Measurements from ENCODE around the gene TAF1D. TPM values are rescaled to one million over a fixed set of nuclear protein-coding genes. Genes with fewer than 3 reads are reported as not detected.

TAF1D gene
- total and polyA plus RNA-seq, 10 of the 15 experiments (the other 5 are each of a cell fraction or from before 2014, with no cell fraction given) = 101 to 314 (median 199) TPM

DNA sequence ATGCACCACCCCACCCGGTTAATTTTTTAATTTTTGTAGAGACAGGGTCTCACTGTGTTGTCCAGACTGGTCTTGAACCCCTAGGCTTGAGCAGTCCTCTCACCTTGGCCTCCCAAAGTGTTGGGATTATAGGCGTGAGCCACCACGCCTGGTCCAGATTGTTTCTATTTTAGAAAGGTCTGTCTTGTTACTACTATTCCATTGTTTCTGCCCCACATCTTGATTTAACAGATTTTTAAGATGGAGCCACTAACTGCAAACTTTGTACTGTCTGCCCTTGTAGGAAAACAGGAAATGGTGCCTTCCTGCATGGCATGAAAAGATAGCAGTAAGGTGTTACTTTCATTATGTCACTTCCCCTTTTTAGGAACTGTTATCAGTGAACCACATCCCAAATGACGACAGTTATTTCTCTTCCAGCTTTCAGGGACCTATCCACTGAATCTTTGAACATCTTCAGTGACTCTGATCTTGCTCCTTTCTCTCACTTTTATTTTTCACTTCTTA is 23.2 kb downstream of the TAF1D start (continued):
- TF ChIP-seq, protein P1, sequence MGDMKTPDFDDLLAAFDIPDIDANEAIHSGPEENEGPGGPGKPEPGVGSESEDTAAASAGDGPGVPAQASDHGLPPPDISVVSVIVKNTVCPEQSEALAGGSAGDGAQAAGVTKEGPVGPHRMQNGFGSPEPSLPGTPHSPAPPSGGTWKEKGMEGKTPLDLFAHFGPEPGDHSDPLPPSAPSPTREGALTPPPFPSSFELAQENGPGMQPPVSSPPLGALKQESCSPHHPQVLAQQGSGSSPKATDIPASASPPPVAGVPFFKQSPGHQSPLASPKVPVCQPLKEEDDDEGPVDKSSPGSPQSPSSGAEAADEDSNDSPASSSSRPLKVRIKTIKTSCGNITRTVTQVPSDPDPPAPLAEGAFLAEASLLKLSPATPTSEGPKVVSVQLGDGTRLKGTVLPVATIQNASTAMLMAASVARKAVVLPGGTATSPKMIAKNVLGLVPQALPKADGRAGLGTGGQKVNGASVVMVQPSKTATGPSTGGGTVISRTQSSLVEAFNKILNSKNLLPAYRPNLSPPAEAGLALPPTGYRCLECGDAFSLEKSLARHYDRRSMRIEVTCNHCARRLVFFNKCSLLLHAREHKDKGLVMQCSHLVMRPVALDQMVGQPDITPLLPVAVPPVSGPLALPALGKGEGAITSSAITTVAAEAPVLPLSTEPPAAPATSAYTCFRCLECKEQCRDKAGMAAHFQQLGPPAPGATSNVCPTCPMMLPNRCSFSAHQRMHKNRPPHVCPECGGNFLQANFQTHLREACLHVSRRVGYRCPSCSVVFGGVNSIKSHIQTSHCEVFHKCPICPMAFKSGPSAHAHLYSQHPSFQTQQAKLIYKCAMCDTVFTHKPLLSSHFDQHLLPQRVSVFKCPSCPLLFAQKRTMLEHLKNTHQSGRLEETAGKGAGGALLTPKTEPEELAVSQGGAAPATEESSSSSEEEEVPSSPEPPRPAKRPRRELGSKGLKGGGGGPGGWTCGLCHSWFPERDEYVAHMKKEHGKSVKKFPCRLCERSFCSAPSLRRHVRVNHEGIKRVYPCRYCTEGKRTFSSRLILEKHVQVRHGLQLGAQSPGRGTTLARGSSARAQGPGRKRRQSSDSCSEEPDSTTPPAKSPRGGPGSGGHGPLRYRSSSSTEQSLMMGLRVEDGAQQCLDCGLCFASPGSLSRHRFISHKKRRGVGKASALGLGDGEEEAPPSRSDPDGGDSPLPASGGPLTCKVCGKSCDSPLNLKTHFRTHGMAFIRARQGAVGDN (IDR thresholded peaks at IDR 0.05) = peak; percentile 82
- peak; percentile 24; the same call in 1 of the 2 replicates for TF ChIP-seq RAD51 (IDR thresholded peaks at IDR 0.05)
- TF ChIP-seq RCOR1 (conservative IDR thresholded peaks at IDR 0.05; ENCODE audit: low read depth, low read length) = no peak
- peak; percentile 95 for TF ChIP-seq ATF7 (IDR thresholded peaks at IDR 0.05; ENCODE audit: low read depth)
- no peak for TF ChIP-seq LARP7 (IDR thresholded peaks at IDR 0.05)
- 0 out of 2 replicates have a peak, but pooled peaks have one; percentile 41 for TF ChIP-seq STAT3 (IDR thresholded peaks at IDR 0.05; ENCODE audit: low read depth, low read length)
- TF ChIP-seq, protein P2, sequence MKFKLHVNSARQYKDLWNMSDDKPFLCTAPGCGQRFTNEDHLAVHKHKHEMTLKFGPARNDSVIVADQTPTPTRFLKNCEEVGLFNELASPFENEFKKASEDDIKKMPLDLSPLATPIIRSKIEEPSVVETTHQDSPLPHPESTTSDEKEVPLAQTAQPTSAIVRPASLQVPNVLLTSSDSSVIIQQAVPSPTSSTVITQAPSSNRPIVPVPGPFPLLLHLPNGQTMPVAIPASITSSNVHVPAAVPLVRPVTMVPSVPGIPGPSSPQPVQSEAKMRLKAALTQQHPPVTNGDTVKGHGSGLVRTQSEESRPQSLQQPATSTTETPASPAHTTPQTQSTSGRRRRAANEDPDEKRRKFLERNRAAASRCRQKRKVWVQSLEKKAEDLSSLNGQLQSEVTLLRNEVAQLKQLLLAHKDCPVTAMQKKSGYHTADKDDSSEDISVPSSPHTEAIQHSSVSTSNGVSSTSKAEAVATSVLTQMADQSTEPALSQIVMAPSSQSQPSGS (IDR thresholded peaks at IDR 0.05; ENCODE audit: low read length) = peak; percentile 78
- peak; percentile 97 for TF ChIP-seq IKZF1 (conservative IDR thresholded peaks at IDR 0.05)
- TF ChIP-seq BCL11A (IDR thresholded peaks at IDR 0.05; ENCODE audit: low read depth, low read length) = peak; percentile 58; the same call in 1 of the 2 replicates
- no peak for TF ChIP-seq ZBED1 (IDR thresholded peaks at IDR 0.05; ENCODE audit: borderline replicate concordance)
- TF ChIP-seq, protein P3, sequence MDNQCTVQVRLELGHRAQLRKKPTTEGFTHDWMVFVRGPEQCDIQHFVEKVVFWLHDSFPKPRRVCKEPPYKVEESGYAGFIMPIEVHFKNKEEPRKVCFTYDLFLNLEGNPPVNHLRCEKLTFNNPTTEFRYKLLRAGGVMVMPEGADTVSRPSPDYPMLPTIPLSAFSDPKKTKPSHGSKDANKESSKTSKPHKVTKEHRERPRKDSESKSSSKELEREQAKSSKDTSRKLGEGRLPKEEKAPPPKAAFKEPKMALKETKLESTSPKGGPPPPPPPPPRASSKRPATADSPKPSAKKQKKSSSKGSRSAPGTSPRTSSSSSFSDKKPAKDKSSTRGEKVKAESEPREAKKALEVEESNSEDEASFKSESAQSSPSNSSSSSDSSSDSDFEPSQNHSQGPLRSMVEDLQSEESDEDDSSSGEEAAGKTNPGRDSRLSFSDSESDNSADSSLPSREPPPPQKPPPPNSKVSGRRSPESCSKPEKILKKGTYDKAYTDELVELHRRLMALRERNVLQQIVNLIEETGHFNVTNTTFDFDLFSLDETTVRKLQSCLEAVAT (IDR thresholded peaks at IDR 0.05) = no peak
- peak; percentile 31; the same call in 1 of the 3 replicates for TF ChIP-seq POU2F2 (IDR thresholded peaks at IDR 0.05; ENCODE audit: borderline replicate concordance, low read depth, low read length)
- TF ChIP-seq SREBF1 (IDR thresholded peaks at IDR 0.05; ENCODE audit: low read length) = 0 out of 2 replicates have a peak, but pooled peaks have one; percentile 18
- peak; percentile 52 for TF ChIP-seq RUNX3 (IDR thresholded peaks at IDR 0.05; ENCODE audit: low read length)
- TF ChIP-seq NBN (IDR thresholded peaks at IDR 0.05) = peak; percentile 78
- TF ChIP-seq RAD21 (IDR thresholded peaks at IDR 0.05; ENCODE audit: insufficient read depth, low read depth, low read length) = no peak
- no peak for TF ChIP-seq NFIC (IDR thresholded peaks at IDR 0.05; ENCODE audit: low read depth, low read length)

Measured in GM12878 (cell line).